ENCODE results near the gene CACHD1. TPM values are rescaled to one million over a fixed set of nuclear protein-coding genes. Genes with fewer than 3 reads are reported as not detected.

CACHD1 gene
- total and polyA plus RNA-seq, 2 of the 4 experiments (the other 2 are of a cell fraction), result 2.9 to 5.9 TPM

DNA sequence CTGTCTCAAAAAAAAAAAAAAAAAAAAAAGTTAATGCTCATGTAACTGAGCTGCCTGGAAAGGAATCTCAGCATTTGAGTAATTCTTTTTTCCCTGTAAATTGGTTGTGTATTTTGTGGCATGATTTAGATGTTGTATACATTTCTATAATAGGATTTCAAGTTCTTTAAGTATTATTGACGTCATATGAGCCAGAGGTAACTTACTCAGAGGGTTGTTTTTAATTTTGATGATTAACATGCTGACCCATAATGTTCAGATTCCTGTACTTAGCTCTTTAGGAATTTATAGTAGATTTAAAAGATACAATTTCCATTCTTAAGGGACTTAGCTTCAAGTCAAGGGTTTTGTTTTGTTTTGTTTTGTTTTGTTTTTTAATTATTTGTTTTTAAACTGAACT is 120.4 kb downstream of the CACHD1 start:
- Histone ChIP-seq H4K8ac (ENCODE audit: low read depth in 2 of 2, low read length in 2 of 2) (no peak overlapping the region), H2AFZ (replicated peaks; ENCODE audit: low read length, poor library complexity) (no peak overlapping the region), H2AK9ac (replicated peaks; ENCODE audit: low read depth, low read length, poor library complexity) (no peak overlapping the region), H3K79me1 (ENCODE audit: low read depth in 1 of 2, low read length in 2 of 2) (no peaks in the 10 kb centered on the region; a peak in 1 of 4 replicates), H4K20me1 (ENCODE audit: insufficient read depth, low read length) (no peaks in the 10 kb centered on the region), H3K14ac (replicated peaks; ENCODE audit: low read depth, low read length) (no peak overlapping the region), H3K4me3 (ENCODE audit: insufficient read depth, low read depth, low read length) (no peak overlapping the region), H3K9me1 (ENCODE audit: insufficient read depth, low read length) (no peaks in the 10 kb centered on the region), H2BK20ac (ENCODE audit: low read depth, low read length) (no peak overlapping the region), H3K9ac (ENCODE audit: low read depth, low read length) (no peak overlapping the region), H3K4me1 (ENCODE audit: control insufficient read depth, insufficient read depth, low read length) (no peaks in the 10 kb centered on the region; the same call in 1 of the 2 replicates), H3K56ac (ENCODE audit: extremely low read depth, insufficient read depth, low read length) (no peak overlapping the region), H2BK15ac (ENCODE audit: low read depth, low read length) (no peak overlapping the region), H3K4ac (ENCODE audit: low read depth, low read length) (no peak overlapping the region), H3K27me3 (ENCODE audit: control insufficient read depth, insufficient read depth, low read length) (no peaks in the 10 kb centered on the region), H3K18ac (ENCODE audit: low read depth, low read length) (no peak overlapping the region), H2AK5ac (ENCODE audit: low read depth, low read length) (no peak overlapping the region), H4K5ac (ENCODE audit: low read depth, low read length) (no peak overlapping the region), H2BK5ac (ENCODE audit: low read depth, low read length, poor library complexity, severe bottlenecking) (no peak overlapping the region), H3K4me2 (ENCODE audit: low read depth, low read length) (no peak overlapping the region), H3K27ac (ENCODE audit: insufficient read depth, low read length) (no peak overlapping the region), H4K91ac (ENCODE audit: insufficient read depth, low read depth, low read length) (no peak overlapping the region), H3K23ac (ENCODE audit: low read depth, low read length) (no peak overlapping the region), H3K9me3 (ENCODE audit: control insufficient read depth, insufficient read depth, low read length) (no peaks in the 10 kb centered on the region), H2BK120ac (ENCODE audit: low read depth, low read length) (no peak overlapping the region), H3K36me3 (ENCODE audit: control insufficient read depth, insufficient read depth, low read length) (no peaks in the 10 kb centered on the region)
- ChIA-PET CTCF (no interaction called here), POLR2A (ENCODE audit: unreplicated experiment) (no interaction called here)
- no TSS peak for BruUV-seq (replicated peaks)
- no CpG with 5 or more reads among the region's 1 CpG for WGBS, 2 experiments (ENCODE audit: extremely low coverage in 2 of 2, insufficient read length in 1 of 2)
- TF ChIP-seq RAD21 (IDR thresholded peaks at IDR 0.05; ENCODE audit: low read length) (no peak), RCOR1 (IDR thresholded peaks at IDR 0.05; ENCODE audit: insufficient replicate concordance, low read length) (no peak), NFE2L2 (IDR thresholded peaks at IDR 0.05; ENCODE audit: low read depth, low read length) (no peak), FOS (IDR thresholded peaks at IDR 0.05; ENCODE audit: low read depth, low read length) (no peak), MAFK (IDR thresholded peaks at IDR 0.05; ENCODE audit: low read depth, low read length) (no peak), POLR2A (IDR thresholded peaks at IDR 0.05; ENCODE audit: low read depth, low read length) (no peak), CEBPB (IDR thresholded peaks at IDR 0.05; ENCODE audit: low read depth, low read length) (no peak), RFX5 (IDR thresholded peaks at IDR 0.05; ENCODE audit: low read depth, low read length) (no peak), MXI1 (IDR thresholded peaks at IDR 0.05; ENCODE audit: borderline replicate concordance, low read depth, low read length) (no peak)
- dilution Hi-C loops (cut with HindIII; ENCODE audit: low sequenced_read_pairs, unreplicated experiment) (no loop called here), intact Hi-C loops (cut with micrococcal nuclease) (no loop called here), in situ Hi-C loops (cut with MboI; ENCODE audit: low sequenced_read_pairs) (no loop called here)
- DNase-seq (peak; percentile 33), ATAC-seq (ENCODE audit: low read depth) (no peak)
